Measurements from ENCODE around the gene TMC6.

Gene TMC6

DNA sequence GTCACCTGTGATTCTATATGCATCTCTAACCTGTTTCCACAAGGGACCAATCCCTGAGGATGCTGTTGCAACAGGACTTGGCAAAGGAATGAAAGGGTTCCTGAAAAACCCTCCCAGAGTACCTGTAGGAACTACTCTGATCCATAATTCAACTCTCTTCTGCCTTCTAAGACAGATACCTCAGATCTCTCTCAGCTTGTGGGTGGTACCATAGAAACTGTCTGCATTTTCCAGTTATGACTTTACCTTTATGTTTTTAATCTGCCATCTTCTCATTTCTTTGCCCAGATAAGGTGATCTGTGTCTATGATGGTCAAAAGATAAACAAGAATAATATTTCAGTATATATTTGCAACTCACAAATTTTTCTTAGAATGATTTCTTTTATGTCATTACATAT is 65.1 kb downstream of the TMC6 start:
- DNase-seq: no peak

DNA sequence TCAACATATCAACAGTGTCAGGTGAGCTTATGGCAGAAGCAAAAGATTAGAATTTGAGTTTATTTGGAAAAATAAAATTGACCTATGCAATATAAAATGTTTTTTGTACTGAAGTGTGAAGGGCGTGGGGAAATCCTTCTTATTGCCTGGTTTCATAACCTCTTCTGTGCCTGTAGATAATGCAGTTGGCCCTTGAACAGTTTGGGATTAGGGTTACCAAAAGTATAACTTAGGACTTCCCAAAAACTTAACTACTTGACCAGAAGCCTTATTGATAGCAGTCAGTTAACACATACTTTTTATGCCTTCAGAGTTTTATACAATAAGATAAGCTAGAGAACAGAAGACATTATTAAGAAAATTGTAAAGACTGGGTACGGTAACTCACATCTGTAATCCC is 66.0 kb downstream of the TMC6 start:
- DNase-seq: no peak

Measured in activated CD4-positive, alpha-beta T cell treated with anti-CD3 and anti-CD28 coated beads for 1 hour (primary cell).